Uterus (tissue), 2 donors: ENCODE results near the gene SRGAP1.

Experiments
- POLR2A ChIP-seq, 2 donors: fragments of 450-650 bp; IDR thresholded peaks; one replicate each; pipeline ENCODE4 v1.6.1; 2016; ENCODE audit warnings: antibody characterized with exemption in 2 of 2, mild to moderate bottlenecking in 1 of 2, moderate library complexity in 1 of 2
- TF ChIP-seq, protein P1 (sequence below), 4 experiments: fragments of 200-600 bp in 2 of 4; fragments of 450-650 bp in 2 of 4; sonication (generic) in 2 of 4; IDR thresholded peaks; one replicate each; pipeline ENCODE4 v1.5.1; 2016 to 2019; ENCODE audit warnings: antibody characterized with exemption in 4 of 4, mild to moderate bottlenecking in 2 of 4, moderate library complexity in 1 of 4

DNA sequence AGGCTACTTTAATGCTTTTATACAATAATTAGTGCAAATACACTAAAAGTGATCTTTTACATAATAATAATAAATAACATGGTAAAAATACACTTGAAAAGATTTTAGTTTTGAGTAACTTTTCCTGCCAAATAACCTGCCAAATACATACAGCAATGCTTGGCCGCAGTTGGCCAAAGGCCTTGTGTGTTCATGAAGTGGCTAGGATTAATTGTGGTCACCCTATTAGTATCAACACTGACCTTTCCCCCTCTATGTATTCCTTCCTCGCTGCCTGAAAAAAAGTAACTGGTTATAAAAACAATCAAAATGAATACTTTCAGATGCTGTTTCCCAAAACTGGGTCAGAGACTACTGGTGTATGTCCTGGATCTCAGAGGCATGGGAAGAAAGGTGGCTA lies 343.3 kb downstream of the SRGAP1 start:
- TF ChIP-seq, protein P1, sequence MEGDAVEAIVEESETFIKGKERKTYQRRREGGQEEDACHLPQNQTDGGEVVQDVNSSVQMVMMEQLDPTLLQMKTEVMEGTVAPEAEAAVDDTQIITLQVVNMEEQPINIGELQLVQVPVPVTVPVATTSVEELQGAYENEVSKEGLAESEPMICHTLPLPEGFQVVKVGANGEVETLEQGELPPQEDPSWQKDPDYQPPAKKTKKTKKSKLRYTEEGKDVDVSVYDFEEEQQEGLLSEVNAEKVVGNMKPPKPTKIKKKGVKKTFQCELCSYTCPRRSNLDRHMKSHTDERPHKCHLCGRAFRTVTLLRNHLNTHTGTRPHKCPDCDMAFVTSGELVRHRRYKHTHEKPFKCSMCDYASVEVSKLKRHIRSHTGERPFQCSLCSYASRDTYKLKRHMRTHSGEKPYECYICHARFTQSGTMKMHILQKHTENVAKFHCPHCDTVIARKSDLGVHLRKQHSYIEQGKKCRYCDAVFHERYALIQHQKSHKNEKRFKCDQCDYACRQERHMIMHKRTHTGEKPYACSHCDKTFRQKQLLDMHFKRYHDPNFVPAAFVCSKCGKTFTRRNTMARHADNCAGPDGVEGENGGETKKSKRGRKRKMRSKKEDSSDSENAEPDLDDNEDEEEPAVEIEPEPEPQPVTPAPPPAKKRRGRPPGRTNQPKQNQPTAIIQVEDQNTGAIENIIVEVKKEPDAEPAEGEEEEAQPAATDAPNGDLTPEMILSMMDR (IDR thresholded peaks at IDR 0.05): no peak
- no peak for TF ChIP-seq POLR2A (IDR thresholded peaks at IDR 0.05)
